ENCODE results near the gene ALS2CL.

DNA sequence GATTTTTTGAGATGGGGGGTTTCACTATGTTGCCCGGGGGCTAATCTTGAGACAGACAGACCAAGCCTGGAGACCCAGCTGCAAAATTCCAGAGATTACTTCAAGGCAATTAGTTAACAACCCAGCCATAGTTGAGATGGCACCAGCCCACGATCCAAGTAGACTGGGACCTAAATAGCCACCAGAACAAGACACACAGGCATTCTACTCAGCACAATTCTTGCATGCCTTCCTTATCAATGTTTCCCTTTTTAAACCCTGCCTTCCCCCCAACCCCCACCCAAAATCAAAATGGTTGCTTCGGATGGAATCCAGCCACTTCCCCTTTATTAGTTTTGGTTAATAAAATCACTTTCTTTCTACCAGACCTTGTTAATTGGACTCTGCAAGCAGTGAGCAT, 52.6 kb downstream of the ALS2CL start:
- TF ChIP-seq, protein P1, sequence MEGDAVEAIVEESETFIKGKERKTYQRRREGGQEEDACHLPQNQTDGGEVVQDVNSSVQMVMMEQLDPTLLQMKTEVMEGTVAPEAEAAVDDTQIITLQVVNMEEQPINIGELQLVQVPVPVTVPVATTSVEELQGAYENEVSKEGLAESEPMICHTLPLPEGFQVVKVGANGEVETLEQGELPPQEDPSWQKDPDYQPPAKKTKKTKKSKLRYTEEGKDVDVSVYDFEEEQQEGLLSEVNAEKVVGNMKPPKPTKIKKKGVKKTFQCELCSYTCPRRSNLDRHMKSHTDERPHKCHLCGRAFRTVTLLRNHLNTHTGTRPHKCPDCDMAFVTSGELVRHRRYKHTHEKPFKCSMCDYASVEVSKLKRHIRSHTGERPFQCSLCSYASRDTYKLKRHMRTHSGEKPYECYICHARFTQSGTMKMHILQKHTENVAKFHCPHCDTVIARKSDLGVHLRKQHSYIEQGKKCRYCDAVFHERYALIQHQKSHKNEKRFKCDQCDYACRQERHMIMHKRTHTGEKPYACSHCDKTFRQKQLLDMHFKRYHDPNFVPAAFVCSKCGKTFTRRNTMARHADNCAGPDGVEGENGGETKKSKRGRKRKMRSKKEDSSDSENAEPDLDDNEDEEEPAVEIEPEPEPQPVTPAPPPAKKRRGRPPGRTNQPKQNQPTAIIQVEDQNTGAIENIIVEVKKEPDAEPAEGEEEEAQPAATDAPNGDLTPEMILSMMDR (IDR thresholded peaks at IDR 0.05; ENCODE audit: low read length), result no peak
- no peak for TF ChIP-seq EZH2 (optimal IDR thresholded peaks at IDR 0.05; ENCODE audit: low read depth, low read length)
- TF ChIP-seq EZH2phosphoT487 (IDR thresholded peaks at IDR 0.05; ENCODE audit: low read length), result no peak

Data from MM.1S (cell line).